ENCODE measurements around the gene SDR42E1.

DNA sequence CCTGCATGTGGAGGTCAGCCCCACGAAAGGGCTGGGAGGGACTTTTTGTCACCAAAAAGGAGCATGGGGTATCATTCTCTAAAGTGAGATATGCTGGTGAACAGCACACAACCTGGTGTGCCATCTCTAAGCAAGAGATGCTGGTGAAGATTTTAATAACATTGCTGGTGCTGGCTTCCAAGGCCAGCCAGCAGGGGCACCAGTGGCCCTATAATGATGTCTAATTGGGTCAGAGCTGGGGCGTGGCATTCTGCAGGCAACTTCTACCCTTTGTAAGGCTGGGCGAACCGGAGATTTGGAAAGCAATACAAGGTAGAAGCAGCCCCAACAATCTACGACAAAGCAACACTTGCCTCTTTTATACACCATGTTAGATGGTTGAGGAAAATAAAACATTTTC is 16.8 kb downstream of the SDR42E1 start:
- TF ChIP-seq, protein P1, sequence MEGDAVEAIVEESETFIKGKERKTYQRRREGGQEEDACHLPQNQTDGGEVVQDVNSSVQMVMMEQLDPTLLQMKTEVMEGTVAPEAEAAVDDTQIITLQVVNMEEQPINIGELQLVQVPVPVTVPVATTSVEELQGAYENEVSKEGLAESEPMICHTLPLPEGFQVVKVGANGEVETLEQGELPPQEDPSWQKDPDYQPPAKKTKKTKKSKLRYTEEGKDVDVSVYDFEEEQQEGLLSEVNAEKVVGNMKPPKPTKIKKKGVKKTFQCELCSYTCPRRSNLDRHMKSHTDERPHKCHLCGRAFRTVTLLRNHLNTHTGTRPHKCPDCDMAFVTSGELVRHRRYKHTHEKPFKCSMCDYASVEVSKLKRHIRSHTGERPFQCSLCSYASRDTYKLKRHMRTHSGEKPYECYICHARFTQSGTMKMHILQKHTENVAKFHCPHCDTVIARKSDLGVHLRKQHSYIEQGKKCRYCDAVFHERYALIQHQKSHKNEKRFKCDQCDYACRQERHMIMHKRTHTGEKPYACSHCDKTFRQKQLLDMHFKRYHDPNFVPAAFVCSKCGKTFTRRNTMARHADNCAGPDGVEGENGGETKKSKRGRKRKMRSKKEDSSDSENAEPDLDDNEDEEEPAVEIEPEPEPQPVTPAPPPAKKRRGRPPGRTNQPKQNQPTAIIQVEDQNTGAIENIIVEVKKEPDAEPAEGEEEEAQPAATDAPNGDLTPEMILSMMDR (optimal IDR thresholded peaks at IDR 0.05 in 1 of 3, IDR thresholded peaks at IDR 0.05 in 1 of 3, conservative IDR thresholded peaks at IDR 0.05 in 1 of 3; ENCODE audit: extremely low read depth in 1 of 3, insufficient read depth in 2 of 3, low read length in 3 of 3): peak; percentile 52 to 59 (median 57)
- TF ChIP-seq EZH2 (IDR thresholded peaks at IDR 0.05; ENCODE audit: low read length): no peak

Data from keratinocyte (primary cell).